Brain microvascular endothelial cell (primary cell): ENCODE measurements around the gene TENT5C.

Experiments used
- DNase-seq: peaks from one replicate; pipeline ENCODE4 v3.0.0-alpha.2; 2020
- H3K27ac ChIP-seq: fragments of 250-450 bp; sonication (Bioruptor Pico); 2 replicates; pipeline ENCODE4 v1.5.1; 2020; ENCODE audit warnings: mild to moderate bottlenecking, moderate library complexity
- H3K27me3 ChIP-seq: fragments of 250-450 bp; sonication (Bioruptor Pico); replicated peaks from 2 replicates; pipeline ENCODE4 v1.5.1; 2020; ENCODE audit warnings: mild to moderate bottlenecking
- H3K36me3 ChIP-seq: fragments of 250-450 bp; sonication (Bioruptor Pico); replicated peaks from 2 replicates; pipeline ENCODE4 v1.5.1; 2020; ENCODE audit warnings: mild to moderate bottlenecking
- H3K4me3 ChIP-seq: 2 replicates; pipeline ENCODE4 v1.5.1; 2011; ENCODE audit warnings: low read depth, mild to moderate bottlenecking, control low read depth, low read length, moderate library complexity
- CTCF ChIP-seq: IDR thresholded peaks from 2 replicates; pipeline ENCODE4 v1.5.1; 2011; ENCODE audit warnings: low read depth, mild to moderate bottlenecking, moderate library complexity, low read length, control low read depth, inconsistent platforms; ENCODE audit errors: missing control alignments
- in situ Hi-C: cut with HindIII; loops from 2 replicates; pipeline ENCODE4 v1.10.0; 2017; ENCODE audit warnings: low sequenced_read_pairs, low pct_ligation_motif_present

TENT5C gene

DNA sequence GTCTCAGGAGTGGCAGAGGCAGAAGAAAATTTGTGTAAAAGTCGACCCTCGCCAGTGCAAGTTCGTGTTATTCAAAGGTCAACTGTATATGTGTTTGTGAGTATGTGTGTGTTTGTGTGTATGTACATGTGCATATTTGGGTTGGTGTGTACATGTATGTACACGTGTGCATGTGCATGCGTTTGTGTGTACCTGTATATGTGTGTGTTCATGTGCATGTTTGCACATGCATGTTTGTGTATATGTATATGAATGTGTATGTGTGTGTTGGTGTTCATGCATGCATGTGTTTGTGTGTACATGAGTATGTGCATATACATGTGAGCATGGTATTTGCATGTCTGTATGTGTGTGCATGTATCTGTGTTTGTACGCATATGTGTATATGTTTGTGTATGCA, 21.7 kb upstream of the TENT5C start:
- Histone ChIP-seq H3K36me3 (no peaks in the 10 kb centered on the region), H3K27ac (no peak overlapping the region), H3K4me3 (no peak overlapping the region), H3K27me3 (no peaks in the 10 kb centered on the region)
- TF ChIP-seq CTCF: no peak
- in situ Hi-C loops: no loop called here
- DNase-seq: no peak

DNA sequence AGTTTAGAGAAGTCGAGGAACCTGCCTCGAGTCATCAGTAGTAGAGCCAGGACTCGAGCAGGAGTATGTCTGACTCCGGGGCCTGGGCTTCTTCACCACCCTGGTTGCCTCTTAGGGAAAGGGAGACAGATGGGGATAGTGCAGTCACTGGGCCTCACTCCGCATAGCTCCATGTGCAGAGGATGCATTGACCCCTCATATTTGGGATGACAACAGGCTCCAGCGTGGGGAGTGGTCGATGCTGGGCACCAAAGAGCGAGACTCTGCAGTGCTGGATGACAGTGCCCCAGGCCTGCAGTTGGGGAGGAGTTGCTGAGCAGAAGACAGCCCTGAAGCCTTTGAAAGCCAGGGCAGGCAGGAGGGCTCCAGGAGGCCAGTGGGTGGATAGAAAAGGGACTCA, 20.8 kb upstream of the TENT5C start:
- in situ Hi-C loops: no loop called here

DNA sequence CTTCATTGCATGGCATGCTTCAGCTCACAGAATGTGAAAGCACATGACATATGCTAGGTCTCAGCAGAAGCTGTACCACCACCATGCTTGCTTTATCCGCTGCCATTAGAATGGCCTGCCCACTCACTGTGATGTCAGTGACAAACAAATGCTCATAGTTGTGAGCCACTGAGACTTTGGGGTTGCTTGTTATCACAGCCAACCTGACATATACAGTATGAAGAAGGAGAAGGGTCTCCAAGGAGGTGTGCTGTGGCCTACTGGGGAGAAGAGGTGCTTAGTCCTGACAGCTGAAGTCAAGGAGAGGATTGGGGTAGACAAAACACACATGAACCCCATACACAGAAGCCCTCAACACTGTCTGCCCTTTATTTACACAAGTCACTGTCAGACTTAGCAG, 19.5 kb upstream of the TENT5C start:
- Histone ChIP-seq H3K36me3 (no peaks in the 10 kb centered on the region), H3K27me3 (no peaks in the 10 kb centered on the region), H3K4me3 (no peak overlapping the region), H3K27ac (no peak overlapping the region)
- in situ Hi-C loops: no loop called here
- TF ChIP-seq CTCF: no peak
- DNase-seq: no peak

More for the DNA sequence above, 20.8 kb upstream of the TENT5C start:
- Histone ChIP-seq H3K27me3 (no peaks in the 10 kb centered on the region), H3K36me3 (no peaks in the 10 kb centered on the region), H3K4me3 (no peak overlapping the region), H3K27ac (no peak overlapping the region)
- DNase-seq: no peak
- no peak for TF ChIP-seq CTCF

GRCh38 chr1:117586747-117587498, 18.9 kb upstream of the TENT5C start:
- Histone ChIP-seq H3K36me3 (no peaks in the 10 kb centered on the region), H3K27ac (no peak overlapping the region), H3K4me3 (no peak overlapping the region), H3K27me3 (no peaks in the 10 kb centered on the region)
- in situ Hi-C loops: no loop called here
- no peak for TF ChIP-seq CTCF
- DNase-seq: no peak

DNA sequence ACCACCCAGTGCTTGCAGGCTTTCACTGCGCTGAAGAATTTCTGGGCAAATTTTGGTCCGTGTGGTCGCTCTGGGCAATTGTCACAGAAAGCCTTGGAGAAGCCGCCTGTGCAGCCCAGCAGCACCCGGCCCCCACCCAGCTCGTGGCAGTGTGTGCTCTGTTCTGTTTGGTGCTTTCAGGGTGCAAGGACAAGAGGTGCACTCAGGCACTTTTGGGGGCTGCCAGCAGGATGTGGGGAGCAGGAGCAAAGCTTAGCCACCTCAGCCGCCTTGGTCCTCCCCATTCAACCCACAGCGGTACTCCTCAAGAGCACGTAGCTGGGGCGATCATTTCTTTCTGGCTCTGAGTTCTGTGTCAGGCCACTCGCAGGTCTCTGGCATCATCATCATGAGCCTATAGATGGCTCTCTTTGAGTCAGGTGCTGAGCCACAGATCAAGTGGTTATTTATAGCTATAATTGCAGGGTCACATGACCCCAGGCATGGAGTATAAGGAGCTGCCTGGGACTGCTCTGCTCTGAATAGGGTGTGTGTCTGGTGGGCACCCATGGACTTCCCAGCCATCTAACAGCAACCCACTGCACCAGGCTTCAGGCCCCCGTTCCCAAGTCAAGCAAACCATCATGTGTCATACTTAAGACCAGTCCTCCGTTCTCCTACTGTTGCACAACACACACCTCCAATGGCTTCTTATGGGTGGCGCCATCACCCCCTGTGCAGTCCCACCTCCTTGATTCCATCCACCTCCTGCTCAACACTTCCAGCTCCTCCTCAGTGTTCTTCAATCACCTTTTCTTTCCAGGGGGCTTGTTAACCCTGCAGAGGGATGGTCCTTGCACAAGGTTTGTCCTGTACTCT, 18.1 kb upstream of the TENT5C start:
- TF ChIP-seq CTCF: no peak
- Histone ChIP-seq H3K27me3 (no peaks in the 10 kb centered on the region), H3K27ac (no peak overlapping the region), H3K4me3 (no peak overlapping the region), H3K36me3 (no peaks in the 10 kb centered on the region)
- in situ Hi-C loops: no loop called here
- DNase-seq: no peak
